GM23338 (cell line): ENCODE results near the gene BATF2. TPM values are rescaled to one million over a fixed set of nuclear protein-coding genes. Genes with fewer than 3 reads are reported as not detected.

Source experiments
- ATAC-seq: fragments of 200-7000 bp; cut with Tn5 transposase; 3 replicates; pipeline ENCODE4 v1.9.1; 2020
- DNase-seq: peaks from one replicate; pipeline ENCODE4 v3.0.0-alpha.2; 2015; ENCODE audit warnings: low spot score
- H2AFZ ChIP-seq: fragments of 200-600 bp; sonication (generic); 2 replicates; pipeline ENCODE4 v1.8.0; 2016; ENCODE audit warnings: antibody characterized with exemption, mild to moderate bottlenecking, moderate library complexity
- H3F3A ChIP-seq: fragments of 200-600 bp; sonication (generic); replicated peaks from 2 replicates; pipeline ENCODE4 v1.8.0; 2017; ENCODE audit warnings: antibody characterized with exemption, mixed run types, low read depth
- H3K27ac ChIP-seq: fragments of 200-600 bp; sonication (generic); 2 replicates; pipeline ENCODE4 v1.6.1; 2016; ENCODE audit warnings: low read depth
- H3K27me3 ChIP-seq: fragments of 200-600 bp; sonication (generic); 2 replicates; pipeline ENCODE4 v1.8.0; 2016; ENCODE audit warnings: mild to moderate bottlenecking, mixed run types, moderate library complexity; ENCODE audit not compliant: insufficient read depth
- H3K36me3 ChIP-seq: fragments of 200-600 bp; sonication (generic); 2 replicates; pipeline ENCODE4 v1.8.0; 2016; ENCODE audit warnings: mild to moderate bottlenecking; ENCODE audit not compliant: insufficient read depth
- H3K4me1 ChIP-seq: fragments of 200-600 bp; sonication (generic); 2 replicates; pipeline ENCODE4 v1.8.0; 2016; ENCODE audit warnings: mild to moderate bottlenecking, moderate library complexity; ENCODE audit not compliant: insufficient read depth
- H3K4me2 ChIP-seq: fragments of 200-600 bp; sonication (generic); 2 replicates; pipeline ENCODE4 v1.7.1; 2017; ENCODE audit warnings: mixed run types
- H3K4me3 ChIP-seq: fragments of 200-600 bp; sonication (generic); 2 replicates; pipeline ENCODE4 v1.6.1; 2016; ENCODE audit warnings: mixed run types
- H3K79me2 ChIP-seq: fragments of 200-600 bp; sonication (generic); replicated peaks from 2 replicates; pipeline ENCODE4 v1.8.0; 2017; ENCODE audit warnings: mild to moderate bottlenecking; ENCODE audit not compliant: insufficient read depth
- H3K9me2 ChIP-seq: fragments of 200-600 bp; sonication (generic); 2 replicates; pipeline ENCODE4 v1.8.0; 2017; ENCODE audit not compliant: insufficient read depth
- H4K20me1 ChIP-seq: fragments of 200-600 bp; sonication (generic); replicated peaks from 2 replicates; pipeline ENCODE4 v1.8.0; 2017; ENCODE audit warnings: mild to moderate bottlenecking; ENCODE audit not compliant: insufficient read depth
- H3K27ac Mint-ChIP-seq: 2 replicates; pipeline ENCODE4 v1.8.0; 2020; ENCODE audit warnings: inconsistent platforms, mild to moderate bottlenecking, moderate library complexity, mixed read lengths
- H3K27me3 Mint-ChIP-seq: 3 replicates; pipeline ENCODE4 v1.8.0; 2022; ENCODE audit warnings: low read depth, mild to moderate bottlenecking, moderate library complexity, mixed read lengths, inconsistent platforms; ENCODE audit not compliant: insufficient read depth, poor library complexity
- H3K36me3 Mint-ChIP-seq: 3 replicates; pipeline ENCODE4 v1.8.0; 2021; ENCODE audit warnings: low read depth, mild to moderate bottlenecking, inconsistent platforms, moderate library complexity, mixed read lengths
- H3K4me1 Mint-ChIP-seq: 3 replicates; pipeline ENCODE4 v1.8.0; 2020; ENCODE audit warnings: mild to moderate bottlenecking, inconsistent platforms, mixed read lengths
- H3K4me3 Mint-ChIP-seq: 3 replicates; pipeline ENCODE4 v1.8.0; 2021; ENCODE audit warnings: moderate library complexity, mild to moderate bottlenecking, inconsistent platforms, mixed read lengths
- H3K9me3 Mint-ChIP-seq: 3 replicates; pipeline ENCODE4 v1.8.0; 2020; ENCODE audit warnings: moderate library complexity, mild to moderate bottlenecking, inconsistent platforms, mixed read lengths
- CREB1 ChIP-seq: fragments of 250-450 bp; sonication (Bioruptor Pico); IDR thresholded peaks from 2 replicates; pipeline ENCODE4 v1.5.0; 2020; ENCODE audit warnings: low read depth, mild to moderate bottlenecking, moderate library complexity
- CTCF ChIP-seq, 2 experiments: fragments of 200-600 bp in 1 of 2; sonication (generic) in 1 of 2; conservative IDR thresholded peaks; 2 replicates each; pipeline versions ENCODE4 v1.5.1 to v1.6.1; 2016 to 2017; ENCODE audit warnings: antibody characterized with exemption in 2 of 2, low read depth in 2 of 2, mild to moderate bottlenecking in 2 of 2, moderate library complexity in 1 of 2
- EZH2 ChIP-seq: fragments of 200-600 bp; sonication (generic); IDR thresholded peaks from one replicate; pipeline ENCODE4 v1.8.0; 2017; ENCODE audit warnings: antibody characterized with exemption, mild to moderate bottlenecking, low read depth; ENCODE audit not compliant: unreplicated experiment
- EZH2phosphoT487 ChIP-seq: fragments of 200-600 bp; sonication (generic); IDR thresholded peaks from one replicate; pipeline ENCODE4 v1.8.1; 2018; ENCODE audit warnings: antibody characterized with exemption; ENCODE audit not compliant: unreplicated experiment
- JUNB ChIP-seq: IDR thresholded peaks from one replicate; pipeline ENCODE4 v1.6.1; 2016; ENCODE audit warnings: antibody characterized with exemption; ENCODE audit not compliant: unreplicated experiment
- NANOG ChIP-seq: IDR thresholded peaks from 2 replicates; pipeline ENCODE4 v1.6.1; 2016; ENCODE audit warnings: antibody characterized with exemption, borderline replicate concordance
- POLR2AphosphoS5 ChIP-seq: IDR thresholded peaks from 2 replicates; pipeline ENCODE4 v1.6.1; 2016; ENCODE audit warnings: antibody characterized with exemption, low read depth
- REST ChIP-seq: IDR thresholded peaks from one replicate; pipeline ENCODE4 v1.6.1; 2018; ENCODE audit warnings: antibody characterized with exemption; ENCODE audit not compliant: unreplicated experiment
- STAT1 ChIP-seq: IDR thresholded peaks from one replicate; pipeline ENCODE4 v1.6.1; 2016; ENCODE audit warnings: antibody characterized with exemption; ENCODE audit not compliant: unreplicated experiment
- ZNF114 ChIP-seq: fragments of 250-450 bp; sonication (Bioruptor Pico); IDR thresholded peaks from 2 replicates; pipeline ENCODE4 v1.5.0; 2020; ENCODE audit warnings: mild to moderate bottlenecking, moderate library complexity
- ZNF331 ChIP-seq: fragments of 250-450 bp; sonication (Bioruptor Pico); IDR thresholded peaks from 2 replicates; pipeline ENCODE4 v1.5.0; 2020; ENCODE audit warnings: low read depth, mild to moderate bottlenecking, moderate library complexity
- polyA plus RNA-seq: library from polyadenylated mRNA; unstranded; fragments of >200 nt; fragmentation: Nextera tagmentation; extraction: Ambion mirVana; gene quantifications from 2 replicates; pipeline ENCODE4 v1.2.1, GENCODE V29; 2016
- total RNA-seq: library from RNA; depleted of rRNA; stranded (reverse); fragments of >200 nt; shearing (Covaris generic); gene quantifications from 2 replicates; pipeline ENCODE4 v1.2.3, GENCODE V29; 2014
- TF ChIP-seq, protein P1 (sequence below): fragments of 250-450 bp; sonication (Bioruptor Pico); IDR thresholded peaks from 2 replicates; pipeline ENCODE4 v1.5.0; 2020; ENCODE audit warnings: mild to moderate bottlenecking, moderate library complexity
- TF ChIP-seq, protein P2 (sequence below): IDR thresholded peaks from 2 replicates; pipeline ENCODE4 v1.6.1; 2016; ENCODE audit warnings: antibody characterized with exemption

Gene BATF2
- total and polyA plus RNA-seq, 2 experiments from 2014 or later, result 0.53 to 1.6 TPM

GRCh38 chr11:64994318-64994717 is 2.5 kb downstream of the BATF2 start:
- H4K20me1 ChIP-seq, result no peaks in the 10 kb centered on the region
- Mint-ChIP-seq H3K4me1 (peaks cover 16% of the 10 kb centered on the region), H3K36me3 (no peaks in the 10 kb centered on the region), H3K27me3 (peaks cover 12% of the 10 kb centered on the region), H3K9me3 (no peaks in the 10 kb centered on the region), H3K4me3 (no peak overlapping the region), H3K27ac (no peak overlapping the region)
- no peaks in the 10 kb centered on the region for H3K36me3 ChIP-seq
- H3K9me2 ChIP-seq, result no peaks in the 10 kb centered on the region
- TF ChIP-seq NANOG (no peak), REST (no peak), CREB1 (CRISPR knock-in tag) (no peak), EZH2phosphoT487 (no peak), ZNF331 (CRISPR knock-in tag) (no peak), JUNB (no peak), CTCF (conservative IDR thresholded peaks at IDR 0.05; ENCODE audit: low read depth in 2 of 2) (no peak), ZNF114 (no peak), POLR2AphosphoS5 (no peak), EZH2 (no peak), STAT1 (no peak)
- TF ChIP-seq, protein P1, sequence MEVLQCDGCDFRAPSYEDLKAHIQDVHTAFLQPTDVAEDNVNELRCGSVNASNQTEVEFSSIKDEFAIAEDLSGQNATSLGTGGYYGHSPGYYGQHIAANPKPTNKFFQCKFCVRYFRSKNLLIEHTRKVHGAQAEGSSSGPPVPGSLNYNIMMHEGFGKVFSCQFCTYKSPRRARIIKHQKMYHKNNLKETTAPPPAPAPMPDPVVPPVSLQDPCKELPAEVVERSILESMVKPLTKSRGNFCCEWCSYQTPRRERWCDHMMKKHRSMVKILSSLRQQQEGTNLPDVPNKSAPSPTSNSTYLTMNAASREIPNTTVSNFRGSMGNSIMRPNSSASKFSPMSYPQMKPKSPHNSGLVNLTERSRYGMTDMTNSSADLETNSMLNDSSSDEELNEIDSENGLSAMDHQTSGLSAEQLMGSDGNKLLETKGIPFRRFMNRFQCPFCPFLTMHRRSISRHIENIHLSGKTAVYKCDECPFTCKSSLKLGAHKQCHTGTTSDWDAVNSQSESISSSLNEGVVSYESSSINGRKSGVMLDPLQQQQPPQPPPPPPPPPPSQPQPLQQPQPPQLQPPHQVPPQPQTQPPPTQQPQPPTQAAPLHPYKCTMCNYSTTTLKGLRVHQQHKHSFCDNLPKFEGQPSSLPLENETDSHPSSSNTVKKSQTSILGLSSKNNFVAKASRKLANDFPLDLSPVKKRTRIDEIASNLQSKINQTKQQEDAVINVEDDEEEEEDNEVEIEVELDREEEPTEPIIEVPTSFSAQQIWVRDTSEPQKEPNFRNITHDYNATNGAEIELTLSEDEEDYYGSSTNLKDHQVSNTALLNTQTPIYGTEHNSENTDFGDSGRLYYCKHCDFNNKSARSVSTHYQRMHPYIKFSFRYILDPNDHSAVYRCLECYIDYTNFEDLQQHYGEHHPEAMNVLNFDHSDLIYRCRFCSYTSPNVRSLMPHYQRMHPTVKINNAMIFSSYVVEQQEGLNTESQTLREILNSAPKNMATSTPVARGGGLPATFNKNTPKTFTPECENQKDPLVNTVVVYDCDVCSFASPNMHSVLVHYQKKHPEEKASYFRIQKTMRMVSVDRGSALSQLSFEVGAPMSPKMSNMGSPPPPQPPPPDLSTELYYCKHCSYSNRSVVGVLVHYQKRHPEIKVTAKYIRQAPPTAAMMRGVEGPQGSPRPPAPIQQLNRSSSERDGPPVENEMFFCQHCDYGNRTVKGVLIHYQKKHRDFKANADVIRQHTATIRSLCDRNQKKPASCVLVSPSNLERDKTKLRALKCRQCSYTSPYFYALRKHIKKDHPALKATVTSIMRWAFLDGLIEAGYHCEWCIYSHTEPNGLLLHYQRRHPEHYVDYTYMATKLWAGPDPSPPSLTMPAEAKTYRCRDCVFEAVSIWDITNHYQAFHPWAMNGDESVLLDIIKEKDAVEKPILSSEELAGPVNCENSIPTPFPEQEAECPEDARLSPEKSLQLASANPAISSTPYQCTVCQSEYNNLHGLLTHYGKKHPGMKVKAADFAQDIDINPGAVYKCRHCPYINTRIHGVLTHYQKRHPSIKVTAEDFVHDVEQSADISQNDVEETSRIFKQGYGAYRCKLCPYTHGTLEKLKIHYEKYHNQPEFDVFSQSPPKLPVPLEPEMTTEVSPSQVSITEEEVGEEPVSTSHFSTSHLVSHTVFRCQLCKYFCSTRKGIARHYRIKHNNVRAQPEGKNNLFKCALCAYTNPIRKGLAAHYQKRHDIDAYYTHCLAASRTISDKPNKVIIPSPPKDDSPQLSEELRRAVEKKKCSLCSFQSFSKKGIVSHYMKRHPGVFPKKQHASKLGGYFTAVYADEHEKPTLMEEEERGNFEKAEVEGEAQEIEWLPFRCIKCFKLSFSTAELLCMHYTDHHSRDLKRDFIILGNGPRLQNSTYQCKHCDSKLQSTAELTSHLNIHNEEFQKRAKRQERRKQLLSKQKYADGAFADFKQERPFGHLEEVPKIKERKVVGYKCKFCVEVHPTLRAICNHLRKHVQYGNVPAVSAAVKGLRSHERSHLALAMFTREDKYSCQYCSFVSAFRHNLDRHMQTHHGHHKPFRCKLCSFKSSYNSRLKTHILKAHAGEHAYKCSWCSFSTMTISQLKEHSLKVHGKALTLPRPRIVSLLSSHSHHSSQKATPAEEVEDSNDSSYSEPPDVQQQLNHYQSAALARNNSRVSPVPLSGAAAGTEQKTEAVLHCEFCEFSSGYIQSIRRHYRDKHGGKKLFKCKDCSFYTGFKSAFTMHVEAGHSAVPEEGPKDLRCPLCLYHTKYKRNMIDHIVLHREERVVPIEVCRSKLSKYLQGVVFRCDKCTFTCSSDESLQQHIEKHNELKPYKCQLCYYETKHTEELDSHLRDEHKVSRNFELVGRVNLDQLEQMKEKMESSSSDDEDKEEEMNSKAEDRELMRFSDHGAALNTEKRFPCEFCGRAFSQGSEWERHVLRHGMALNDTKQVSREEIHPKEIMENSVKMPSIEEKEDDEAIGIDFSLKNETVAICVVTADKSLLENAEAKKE, result no peak
- TF ChIP-seq, protein P2, sequence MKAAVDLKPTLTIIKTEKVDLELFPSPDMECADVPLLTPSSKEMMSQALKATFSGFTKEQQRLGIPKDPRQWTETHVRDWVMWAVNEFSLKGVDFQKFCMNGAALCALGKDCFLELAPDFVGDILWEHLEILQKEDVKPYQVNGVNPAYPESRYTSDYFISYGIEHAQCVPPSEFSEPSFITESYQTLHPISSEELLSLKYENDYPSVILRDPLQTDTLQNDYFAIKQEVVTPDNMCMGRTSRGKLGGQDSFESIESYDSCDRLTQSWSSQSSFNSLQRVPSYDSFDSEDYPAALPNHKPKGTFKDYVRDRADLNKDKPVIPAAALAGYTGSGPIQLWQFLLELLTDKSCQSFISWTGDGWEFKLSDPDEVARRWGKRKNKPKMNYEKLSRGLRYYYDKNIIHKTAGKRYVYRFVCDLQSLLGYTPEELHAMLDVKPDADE, result no peak
- H3K27ac ChIP-seq, result no peak overlapping the region
- H2AFZ ChIP-seq, result no peak overlapping the region
- H3K4me2 ChIP-seq, result no peak overlapping the region
- H3K4me1 ChIP-seq, result peaks cover 11% of the 10 kb centered on the region
- DNase-seq (no peak), ATAC-seq (no peak)
- no peaks in the 10 kb centered on the region for H3K79me2 ChIP-seq
- no peaks in the 10 kb centered on the region for H3K27me3 ChIP-seq
- no peak overlapping the region for H3K4me3 ChIP-seq
- no peaks in the 10 kb centered on the region for H3F3A ChIP-seq
